ENCODE data around the gene CUL3.

The CUL3 gene

GRCh38 chr2:224580248-224580647 is 4.9 kb downstream of the CUL3 start:
- DNase-seq (ENCODE audit: low read depth) = no peak

GRCh38 chr2:224579411-224579810 is 5.8 kb downstream of the CUL3 start:
- no peak for DNase-seq (ENCODE audit: low read depth)

GRCh38 chr2:224577541-224577940 is 7.6 kb downstream of the CUL3 start:
- no peak for DNase-seq (ENCODE audit: low read depth)

GRCh38 chr2:224576088-224576715 is 9.0 kb downstream of the CUL3 start:
- DNase-seq (ENCODE audit: low read depth) = no peak

- no peak for DNase-seq (ENCODE audit: low read depth)
Observed at GRCh38 chr2:224574423-224575084, 10.6 kb downstream of the CUL3 start.

- DNase-seq (ENCODE audit: low read depth) = no peak
Observed at GRCh38 chr2:224573724-224574123, 11.4 kb downstream of the CUL3 start.

- DNase-seq (ENCODE audit: low read depth) = no peak
Observed at GRCh38 chr2:224572338-224572737, 12.8 kb downstream of the CUL3 start.

- DNase-seq (ENCODE audit: low read depth) = no peak
Observed at GRCh38 chr2:224570328-224570993, 14.7 kb downstream of the CUL3 start.

- no peak for DNase-seq (ENCODE audit: low read depth)
Observed at GRCh38 chr2:224569654-224570053, 15.5 kb downstream of the CUL3 start.

- DNase-seq (ENCODE audit: low read depth) = no peak
Observed at GRCh38 chr2:224565452-224566035, 19.6 kb downstream of the CUL3 start.

- no peak for DNase-seq (ENCODE audit: low read depth)
Observed at GRCh38 chr2:224563537-224563936, 21.6 kb downstream of the CUL3 start.

GRCh38 chr2:224562831-224563230 is 22.3 kb downstream of the CUL3 start:
- DNase-seq (ENCODE audit: low read depth) = no peak

GRCh38 chr2:224561234-224562005 is 23.7 kb downstream of the CUL3 start:
- no peak for DNase-seq (ENCODE audit: low read depth)

GRCh38 chr2:224560549-224560948 is 24.6 kb downstream of the CUL3 start:
- no peak for DNase-seq (ENCODE audit: low read depth)

GRCh38 chr2:224557610-224558009 is 27.6 kb downstream of the CUL3 start:
- no peak for DNase-seq (ENCODE audit: low read depth)

GRCh38 chr2:224556381-224556780 is 28.8 kb downstream of the CUL3 start:
- no peak for DNase-seq (ENCODE audit: low read depth)

- no peak for DNase-seq (ENCODE audit: low read depth)
Observed at GRCh38 chr2:224555823-224556366, 29.3 kb downstream of the CUL3 start.

GRCh38 chr2:224552771-224553170 is 32.4 kb downstream of the CUL3 start:
- DNase-seq (ENCODE audit: low read depth) = no peak

- no peak for DNase-seq (ENCODE audit: low read depth)
Observed at GRCh38 chr2:224551693-224552092, 33.5 kb downstream of the CUL3 start.

- DNase-seq (ENCODE audit: low read depth) = no peak
Observed at GRCh38 chr2:224546926-224547325, 38.2 kb downstream of the CUL3 start.

GRCh38 chr2:224545884-224546644 is 39.1 kb downstream of the CUL3 start:
- no peak for DNase-seq (ENCODE audit: low read depth)
